Gastrocnemius medialis (tissue), 4 donors: ENCODE data around the gene TCF4. TPM values are rescaled to one million over a fixed set of nuclear protein-coding genes. Genes with fewer than 3 reads are reported as not detected.
A peak's percentile ranks its signal among the peaks of the same experiment; 100 is the strongest.

Source experiments
- ATAC-seq, 2 donors: fragments of 150-250 bp; one replicate each; pipeline ENCODE4 v1.9.1; 2016
- DNase-seq, 2 donors: peaks; one replicate each; pipeline ENCODE4 v3.0.0-alpha.2; 2019
- H3K27ac ChIP-seq, 4 donors: fragments of 200-600 bp; sonication (generic); 1 replicate in 1 of 4; 2 replicates in 3 of 4; pipeline ENCODE4 v1.5.1; 2016 to 2018; ENCODE audit warnings: mild to moderate bottlenecking in 2 of 4, moderate library complexity in 1 of 4
- H3K27me3 ChIP-seq, 3 donors: fragments of 200-600 bp; sonication (generic) in 2 of 3; 1 replicate in 1 of 3; 2 replicates in 2 of 3; pipeline versions ENCODE4 v1.5.1 to v1.6.0; 2016 to 2019; ENCODE audit warnings: mild to moderate bottlenecking in 1 of 3, moderate library complexity in 1 of 3
- H3K36me3 ChIP-seq, 2 donors: fragments of 200-600 bp; sonication (generic) in 1 of 2; one replicate each; pipeline ENCODE4 v1.5.1; 2017 to 2018
- H3K4me1 ChIP-seq, 2 donors: fragments of 200-600 bp; sonication (generic) in 1 of 2; one replicate each; pipeline ENCODE4 v1.5.1; 2016 to 2017; ENCODE audit warnings: mild to moderate bottlenecking in 2 of 2
- H3K4me3 ChIP-seq, 4 donors: fragments of 200-600 bp; sonication (generic) in 3 of 4; 1 replicate in 1 of 4; 2 replicates in 3 of 4; pipeline ENCODE4 v1.5.1; 2016 to 2019; ENCODE audit warnings: mild to moderate bottlenecking in 2 of 4
- H3K9me3 ChIP-seq, 3 donors: fragments of 200-600 bp; sonication (generic) in 2 of 3; 1 replicate in 1 of 3; 2 replicates in 2 of 3; pipeline ENCODE4 v1.5.1; 2016 to 2019
- POLR2A ChIP-seq, 2 donors: fragments of 450-650 bp; IDR thresholded peaks; one replicate each; pipeline ENCODE4 v1.6.1; 2017; ENCODE audit warnings: antibody characterized with exemption in 2 of 2, mild to moderate bottlenecking in 2 of 2, moderate library complexity in 2 of 2
- in situ Hi-C, 4 donors: fragments of 200-750 bp; cut with MboI; loops; one replicate each; pipeline versions ENCODE4 v1.15.0 to v1.8.0; 2017; ENCODE audit warnings: low sequenced_read_pairs in 4 of 4
- intact Hi-C: fragments of 100-400 bp; cut with DNase I; formaldehyde crosslinking; loops from one replicate; pipeline ENCODE4 v1.15.1; 2023; ENCODE audit warnings: low total_unique reads
- total RNA-seq, 4 donors: library from RNA; depleted of rRNA; stranded (reverse); fragments of >200 nt; gene quantifications; one replicate each; pipeline versions ENCODE4 v1.1.0 to v1.2.3, GENCODE V29; 2016
- TF ChIP-seq, protein P1 (sequence below), 5 experiments: fragments of 450-650 bp in 3 of 5; fragments of 200-600 bp in 2 of 5; sonication (generic) in 2 of 5; IDR thresholded peaks in 4 of 5; conservative IDR thresholded peaks in 1 of 5; 1 replicate in 4 of 5; 2 replicates in 1 of 5; pipeline ENCODE4 v1.5.1; 2016 to 2019; ENCODE audit warnings: antibody characterized with exemption in 5 of 5, mild to moderate bottlenecking in 3 of 5, moderate library complexity in 3 of 5

TCF4 gene
- total RNA-seq, 4 donors from 2014 or later = 40.3 to 60.6 (median 53.6) TPM

DNA sequence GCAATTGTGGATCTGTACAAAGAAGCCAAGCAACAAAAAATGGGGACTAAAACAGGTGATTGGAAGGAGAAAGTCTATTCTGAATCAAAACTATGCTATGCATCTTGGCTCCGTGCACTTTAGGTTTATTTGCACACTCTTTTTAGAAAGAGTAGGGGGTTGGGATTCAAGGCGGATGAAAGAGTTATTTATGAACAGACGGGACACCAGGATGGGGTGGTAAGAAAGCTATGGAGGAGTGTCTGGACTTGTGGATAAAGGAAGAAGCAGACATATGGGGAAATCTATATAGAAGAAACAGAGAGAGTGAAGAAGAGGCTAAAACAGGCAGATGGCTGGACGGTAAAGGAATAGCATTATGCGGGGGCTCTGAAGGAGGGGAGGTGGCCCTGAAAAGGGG lies 57.8 kb downstream of the TCF4 start:
- intact Hi-C loops = no loop called here
- peak overlapping the region in 1 of 4 donors; percentile 59 for H3K27ac ChIP-seq

DNA sequence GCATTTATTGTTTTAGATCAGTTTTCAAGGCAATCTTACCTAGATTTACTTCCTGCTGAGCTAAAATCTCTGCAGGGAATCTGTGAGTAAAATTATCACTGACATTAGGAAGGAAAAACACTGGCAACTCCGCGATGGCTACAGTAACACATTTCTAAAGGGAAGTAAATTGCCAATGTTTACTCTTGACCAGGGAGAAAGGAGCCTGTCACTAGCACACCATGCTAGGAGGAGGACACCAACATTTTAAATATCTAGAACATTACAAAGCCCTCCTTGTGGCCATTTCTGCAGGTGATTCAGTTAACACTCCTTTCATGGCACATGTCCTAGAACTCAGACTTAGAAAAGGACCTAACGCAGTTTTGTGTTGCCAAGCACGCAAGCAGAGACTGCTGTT lies 58.4 kb downstream of the TCF4 start:
- H3K4me3 ChIP-seq = peak overlapping the region in 2 of 4 donors; percentile 2 to 29
- intact Hi-C loops (no loop called here), in situ Hi-C loops (no loop called here)
- H3K9me3 ChIP-seq = no peaks in the 10 kb centered on the region
- peak overlapping the region in 2 of 4 donors; percentile 20 to 59 for H3K27ac ChIP-seq
- H3K27me3 ChIP-seq = no peaks in the 10 kb centered on the region
- H3K36me3 ChIP-seq = no peaks in the 10 kb centered on the region
- DNase-seq = no peak
- TF ChIP-seq POLR2A (IDR thresholded peaks at IDR 0.05) = no peak
- TF ChIP-seq, protein P1, sequence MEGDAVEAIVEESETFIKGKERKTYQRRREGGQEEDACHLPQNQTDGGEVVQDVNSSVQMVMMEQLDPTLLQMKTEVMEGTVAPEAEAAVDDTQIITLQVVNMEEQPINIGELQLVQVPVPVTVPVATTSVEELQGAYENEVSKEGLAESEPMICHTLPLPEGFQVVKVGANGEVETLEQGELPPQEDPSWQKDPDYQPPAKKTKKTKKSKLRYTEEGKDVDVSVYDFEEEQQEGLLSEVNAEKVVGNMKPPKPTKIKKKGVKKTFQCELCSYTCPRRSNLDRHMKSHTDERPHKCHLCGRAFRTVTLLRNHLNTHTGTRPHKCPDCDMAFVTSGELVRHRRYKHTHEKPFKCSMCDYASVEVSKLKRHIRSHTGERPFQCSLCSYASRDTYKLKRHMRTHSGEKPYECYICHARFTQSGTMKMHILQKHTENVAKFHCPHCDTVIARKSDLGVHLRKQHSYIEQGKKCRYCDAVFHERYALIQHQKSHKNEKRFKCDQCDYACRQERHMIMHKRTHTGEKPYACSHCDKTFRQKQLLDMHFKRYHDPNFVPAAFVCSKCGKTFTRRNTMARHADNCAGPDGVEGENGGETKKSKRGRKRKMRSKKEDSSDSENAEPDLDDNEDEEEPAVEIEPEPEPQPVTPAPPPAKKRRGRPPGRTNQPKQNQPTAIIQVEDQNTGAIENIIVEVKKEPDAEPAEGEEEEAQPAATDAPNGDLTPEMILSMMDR (IDR thresholded peaks at IDR 0.05 in 4 of 5, conservative IDR thresholded peaks at IDR 0.05 in 1 of 5) = no peak
- H3K4me1 ChIP-seq = peaks cover 24 to 57% of the 10 kb centered on the region in 2 donors
- peak in 1 of 2 donors; percentile 36 for ATAC-seq

More for the DNA sequence above, 57.8 kb downstream of the TCF4 start:
- no peaks in the 10 kb centered on the region for H3K9me3 ChIP-seq
- no peak overlapping the region for H3K4me3 ChIP-seq
- peaks cover 30 to 57% of the 10 kb centered on the region in 2 donors for H3K4me1 ChIP-seq
- TF ChIP-seq POLR2A (IDR thresholded peaks at IDR 0.05) = no peak
- TF ChIP-seq, protein P1 (IDR thresholded peaks at IDR 0.05 in 4 of 5, conservative IDR thresholded peaks at IDR 0.05 in 1 of 5) = no peak
- DNase-seq (no peak), ATAC-seq (no peak)
- in situ Hi-C loops = no loop called here
- H3K36me3 ChIP-seq = no peaks in the 10 kb centered on the region
- no peaks in the 10 kb centered on the region for H3K27me3 ChIP-seq

DNA sequence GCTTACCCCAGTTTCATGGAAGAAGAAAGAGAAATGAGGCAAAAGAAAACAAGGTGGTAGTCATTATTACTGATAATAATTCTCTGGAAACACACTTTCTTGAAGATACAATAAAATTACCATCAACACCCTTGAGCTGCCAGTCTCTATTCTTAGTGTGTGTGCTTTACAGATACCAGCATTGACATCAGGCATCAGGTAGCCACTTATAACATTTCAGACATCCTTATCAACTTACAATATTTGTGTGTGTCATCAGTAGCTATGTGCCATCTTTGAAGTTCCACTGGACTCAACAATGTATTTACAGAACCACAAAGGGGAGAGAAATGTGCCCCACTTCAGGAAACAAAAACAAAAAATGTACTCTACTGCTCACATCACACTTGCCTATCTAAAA lies 62.1 kb downstream of the TCF4 start:
- Histone ChIP-seq H3K9me3 (no peaks in the 10 kb centered on the region), H3K36me3 (no peaks in the 10 kb centered on the region), H3K27me3 (no peaks in the 10 kb centered on the region), H3K4me3 (no peak overlapping the region), H3K27ac (no peak overlapping the region), H3K4me1 (peaks cover 20 to 73% of the 10 kb centered on the region in 2 donors)
- intact Hi-C loops (no loop called here), in situ Hi-C loops (no loop called here)
- no peak for ATAC-seq
- no peak for TF ChIP-seq POLR2A (IDR thresholded peaks at IDR 0.05)
- TF ChIP-seq, protein P1 (IDR thresholded peaks at IDR 0.05 in 4 of 5, conservative IDR thresholded peaks at IDR 0.05 in 1 of 5) = no peak
- DNase-seq = no peak

DNA sequence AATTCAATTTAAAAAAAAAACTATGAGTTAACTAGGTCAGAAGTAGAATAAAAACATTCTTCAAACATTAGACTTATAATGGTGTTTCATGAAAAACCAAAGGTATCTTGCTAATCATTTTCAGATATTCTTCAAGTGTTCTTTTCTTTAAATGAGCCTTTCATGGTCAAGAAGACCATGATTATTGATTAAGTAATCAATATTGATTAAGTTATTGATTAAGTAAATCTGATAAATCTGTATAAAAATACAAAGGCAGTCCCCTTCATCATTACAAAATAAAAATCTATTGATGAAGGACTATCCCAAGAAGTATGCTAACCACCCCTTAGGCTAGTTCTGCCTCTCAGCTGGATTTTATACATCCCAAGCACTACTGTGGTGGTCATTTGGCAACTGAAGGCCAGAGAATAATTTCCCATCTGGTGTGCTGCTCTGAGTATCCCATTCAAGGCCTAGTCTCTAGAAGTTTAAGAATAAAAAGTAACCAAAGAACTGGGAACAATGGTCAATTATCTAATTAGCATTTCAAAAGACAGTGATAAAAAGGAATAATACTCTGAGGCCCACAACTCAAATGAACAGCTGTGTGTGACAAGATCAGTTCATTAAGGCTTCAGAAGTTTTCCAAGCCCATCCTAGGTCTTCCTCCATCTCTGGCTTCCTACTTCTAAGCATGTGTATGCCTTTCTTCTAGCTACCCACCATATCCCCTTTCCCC lies 63.5 kb downstream of the TCF4 start:
- H3K9me3 ChIP-seq = no peaks in the 10 kb centered on the region
- DNase-seq = no peak
- TF ChIP-seq, protein P1 (IDR thresholded peaks at IDR 0.05 in 4 of 5, conservative IDR thresholded peaks at IDR 0.05 in 1 of 5) = no peak
- no peak for TF ChIP-seq POLR2A (IDR thresholded peaks at IDR 0.05)
- no peaks in the 10 kb centered on the region for H3K27me3 ChIP-seq
- H3K27ac ChIP-seq = peak overlapping the region in 1 of 4 donors; percentile 16
- no peak for ATAC-seq
- H3K4me1 ChIP-seq = peaks cover 16 to 65% of the 10 kb centered on the region in 2 donors
- H3K36me3 ChIP-seq = no peaks in the 10 kb centered on the region
- in situ Hi-C loops (no loop called here), intact Hi-C loops (no loop called here)
- H3K4me3 ChIP-seq = no peak overlapping the region
